Inflammatory macrophage treated with lipopolysaccharide for 4 hours (primary cell): ENCODE data around the gene SEC14L1.
A peak's percentile ranks its signal among the peaks of the same experiment; 100 is the strongest.
"Not testable (repeated sequence)": the region's sequence is repeated elsewhere in the genome, so short reads cannot be mapped to it uniquely, and the experiment has no call there.

ENCODE experiments used
- DNase-seq: peaks from one replicate; pipeline ENCODE4 v3.0.0-alpha.2; 2020

The SEC14L1 gene

DNA sequence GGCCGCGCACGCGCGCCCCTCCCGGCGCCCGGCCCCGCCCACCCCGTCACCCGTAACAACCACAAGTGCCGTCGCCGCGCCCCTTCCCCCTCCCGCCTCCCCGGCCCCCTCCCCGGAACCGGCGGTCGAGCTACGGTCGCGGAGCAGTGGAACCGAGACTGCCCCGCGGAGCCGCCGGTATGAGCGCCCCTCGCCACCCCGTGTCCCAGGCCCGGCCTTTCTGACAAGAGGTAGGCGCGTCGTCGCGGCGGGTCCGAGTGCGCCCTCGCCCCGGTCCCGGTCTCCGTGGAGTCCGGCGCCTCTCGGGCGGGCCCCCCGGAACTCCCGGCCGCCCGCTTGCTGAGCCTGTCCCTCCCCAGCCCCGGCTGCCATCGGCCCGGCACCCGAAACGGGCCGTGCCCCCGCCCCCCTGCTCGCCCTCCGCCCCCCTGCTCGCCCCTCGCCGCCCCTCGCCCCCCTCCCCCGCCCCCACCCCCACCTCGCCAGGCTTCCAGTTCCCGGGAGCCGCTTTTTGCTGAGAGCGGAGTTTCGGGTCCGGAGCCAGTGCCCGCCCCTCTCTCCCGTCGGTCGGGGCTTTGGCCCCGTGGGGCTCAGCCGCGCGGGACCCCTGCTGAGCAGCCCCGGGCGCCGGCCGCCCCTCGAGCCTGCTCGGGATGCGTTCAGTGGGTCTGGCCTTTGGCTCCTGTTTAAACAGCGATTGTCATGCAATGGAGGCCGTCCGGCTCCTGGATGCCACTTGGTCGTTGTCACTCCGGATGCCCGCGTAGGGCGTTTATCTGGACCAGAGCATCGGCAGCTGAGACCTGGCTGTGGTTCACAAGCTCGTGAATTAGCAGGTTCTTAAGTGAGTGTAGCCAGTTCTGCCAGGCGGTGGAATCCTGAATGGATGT, at the start of gene SEC14L1:
TSS of gene SEC14L1 (plus strand) at position 92 of the 890 bp plus-strand sequence. CDS start 2,628 bp downstream, outside the sequence.
- DNase-seq: peak; percentile 38

DNA sequence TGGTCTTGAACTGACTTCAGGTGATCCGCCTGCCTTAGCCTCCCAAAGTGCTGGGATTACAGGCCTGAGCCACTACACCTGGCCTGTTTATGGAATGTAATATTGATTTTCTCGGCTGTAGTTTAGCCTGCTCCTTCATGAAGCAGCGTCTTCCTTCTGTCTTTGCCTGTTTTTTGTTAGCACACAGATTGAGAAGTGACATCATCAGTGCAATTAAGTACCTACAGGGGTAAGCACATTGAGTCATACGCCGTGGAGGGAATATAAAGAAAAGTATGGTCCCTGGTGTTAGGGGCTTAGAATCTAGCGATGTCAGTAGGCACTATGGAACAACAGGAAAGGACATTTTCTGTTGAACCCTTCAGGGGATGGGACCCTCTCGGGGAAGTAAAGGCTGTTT, 48.7 kb upstream of the SEC14L1 start:
- DNase-seq: no peak

DNA sequence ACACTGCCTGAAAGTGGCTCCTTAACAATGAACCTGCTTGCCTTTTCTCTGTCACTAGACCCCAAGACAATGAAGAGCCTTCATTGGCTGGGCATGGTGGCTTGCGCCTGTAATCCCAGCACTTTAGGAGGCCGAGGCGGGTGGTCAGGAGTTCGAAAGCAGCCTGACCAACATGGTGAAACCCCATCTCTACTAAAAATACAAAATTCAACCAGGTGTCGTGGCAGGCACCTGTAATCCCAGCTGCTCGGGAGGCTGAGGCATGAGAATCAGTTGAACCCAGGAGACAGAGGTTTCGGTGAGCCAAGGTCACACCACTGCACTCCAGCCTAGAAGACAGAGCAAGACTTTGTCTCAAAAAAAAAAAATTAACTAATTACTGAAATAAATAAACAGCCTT, 45.3 kb upstream of the SEC14L1 start:
- no peak for DNase-seq

DNA sequence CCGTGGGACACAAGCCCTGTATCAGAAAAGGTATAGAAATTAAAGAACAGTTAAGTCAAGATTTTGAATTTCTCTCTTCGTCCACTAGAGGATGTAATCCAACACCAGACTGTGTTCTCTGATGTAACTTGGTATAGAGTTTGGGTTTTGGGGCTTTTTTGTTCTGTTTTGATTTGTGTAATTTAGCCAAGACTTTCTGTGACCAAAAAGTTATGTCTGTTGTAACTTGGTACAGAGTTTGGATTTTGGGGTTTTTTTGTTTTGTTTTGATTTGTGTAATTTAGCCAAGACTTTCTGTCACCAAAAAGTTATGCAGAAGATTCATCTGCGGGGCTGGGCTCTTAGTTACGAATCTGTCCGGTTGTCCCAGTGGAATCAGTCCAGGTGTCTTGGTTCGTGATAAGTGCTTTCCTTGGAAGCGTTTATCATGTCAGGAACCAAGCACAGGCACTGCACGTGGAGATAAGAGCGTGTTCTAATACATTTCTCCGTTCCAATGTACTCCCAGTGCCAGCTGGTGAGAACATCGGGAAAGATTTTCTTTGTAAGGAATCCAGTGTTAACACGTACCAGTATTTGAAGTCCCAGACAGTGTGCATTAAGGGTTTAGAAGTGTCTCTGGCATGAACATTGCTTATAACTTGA, 44.1 kb upstream of the SEC14L1 start:
- peak; percentile 66 for DNase-seq

DNA sequence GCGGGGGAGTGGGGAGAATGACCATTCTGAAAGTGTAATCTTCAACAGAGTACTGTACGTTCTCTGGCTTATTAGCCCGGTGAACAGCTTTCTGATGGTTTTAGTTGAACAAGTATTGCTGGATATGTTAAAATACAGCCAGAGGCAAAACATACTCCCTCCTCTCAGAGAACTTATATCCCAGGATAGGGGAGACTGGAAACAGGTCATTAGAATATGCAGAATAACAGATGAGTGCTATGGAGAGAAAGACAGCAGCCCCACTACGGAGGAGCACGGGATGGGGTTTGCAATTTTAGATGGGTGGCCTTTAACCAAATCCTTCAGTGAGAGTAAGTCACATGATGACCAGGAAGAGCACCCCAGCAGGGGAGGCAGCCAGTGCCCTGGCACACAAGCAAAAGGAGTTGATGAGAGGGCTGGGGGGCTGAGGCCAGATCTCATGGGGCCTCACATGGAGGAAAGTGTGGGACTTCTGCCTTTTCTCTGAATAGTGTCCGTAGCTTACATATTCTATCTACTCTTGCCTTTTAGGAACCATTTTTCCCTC, 43.1 kb upstream of the SEC14L1 start:
- no peak for DNase-seq

DNA sequence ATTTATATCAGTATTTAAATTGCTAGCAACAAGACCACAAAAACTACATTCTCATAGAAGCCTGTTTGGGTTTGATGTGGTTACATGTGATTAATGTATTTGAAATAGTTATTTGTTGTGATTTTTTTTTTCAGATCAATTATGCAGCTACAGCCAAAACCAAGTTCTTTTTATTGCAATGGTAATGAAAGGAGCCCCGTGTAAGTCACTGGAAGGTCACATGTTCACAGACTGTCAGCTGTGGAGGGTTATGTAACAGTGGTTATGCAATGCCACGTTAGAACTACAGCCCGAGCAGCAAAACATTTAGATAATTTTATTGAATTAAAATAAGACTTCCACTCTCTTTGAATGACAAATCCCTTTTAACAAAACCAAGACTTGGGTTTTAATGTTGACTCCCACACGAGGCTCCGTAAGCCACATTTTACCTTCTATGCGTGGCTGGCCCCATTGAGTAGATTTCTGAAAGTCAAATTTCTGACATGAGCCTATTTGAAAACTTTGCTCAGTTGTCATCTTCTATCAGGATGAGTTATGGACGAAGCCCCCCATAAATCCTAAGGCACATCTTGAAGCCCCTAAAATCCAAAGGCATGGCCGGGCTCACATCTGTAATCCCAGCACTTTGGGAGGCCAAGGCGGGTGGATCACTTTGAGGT, 41.8 kb upstream of the SEC14L1 start:
- DNase-seq: peak; percentile 93

DNA sequence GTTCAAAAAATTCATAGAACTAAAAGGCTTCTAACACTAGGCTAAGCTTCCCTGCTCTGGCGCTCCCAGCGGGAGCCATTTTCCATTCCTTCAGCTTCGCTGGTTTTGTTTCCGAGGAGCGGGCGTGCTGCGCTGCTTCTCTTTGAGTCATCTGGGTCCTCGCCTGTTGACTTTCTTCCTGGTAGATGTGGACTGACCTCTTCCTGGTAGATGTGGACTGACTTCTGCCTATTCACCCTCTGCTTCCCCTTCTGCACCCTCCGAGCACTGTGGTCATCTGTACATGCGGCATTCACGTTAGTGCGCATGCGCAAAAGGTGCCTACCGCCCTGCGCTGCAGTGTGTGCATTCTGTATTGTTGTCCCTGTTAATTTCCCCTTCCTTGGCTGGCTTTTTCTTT, 40.8 kb upstream of the SEC14L1 start:
- peak; percentile 98 for DNase-seq

DNA sequence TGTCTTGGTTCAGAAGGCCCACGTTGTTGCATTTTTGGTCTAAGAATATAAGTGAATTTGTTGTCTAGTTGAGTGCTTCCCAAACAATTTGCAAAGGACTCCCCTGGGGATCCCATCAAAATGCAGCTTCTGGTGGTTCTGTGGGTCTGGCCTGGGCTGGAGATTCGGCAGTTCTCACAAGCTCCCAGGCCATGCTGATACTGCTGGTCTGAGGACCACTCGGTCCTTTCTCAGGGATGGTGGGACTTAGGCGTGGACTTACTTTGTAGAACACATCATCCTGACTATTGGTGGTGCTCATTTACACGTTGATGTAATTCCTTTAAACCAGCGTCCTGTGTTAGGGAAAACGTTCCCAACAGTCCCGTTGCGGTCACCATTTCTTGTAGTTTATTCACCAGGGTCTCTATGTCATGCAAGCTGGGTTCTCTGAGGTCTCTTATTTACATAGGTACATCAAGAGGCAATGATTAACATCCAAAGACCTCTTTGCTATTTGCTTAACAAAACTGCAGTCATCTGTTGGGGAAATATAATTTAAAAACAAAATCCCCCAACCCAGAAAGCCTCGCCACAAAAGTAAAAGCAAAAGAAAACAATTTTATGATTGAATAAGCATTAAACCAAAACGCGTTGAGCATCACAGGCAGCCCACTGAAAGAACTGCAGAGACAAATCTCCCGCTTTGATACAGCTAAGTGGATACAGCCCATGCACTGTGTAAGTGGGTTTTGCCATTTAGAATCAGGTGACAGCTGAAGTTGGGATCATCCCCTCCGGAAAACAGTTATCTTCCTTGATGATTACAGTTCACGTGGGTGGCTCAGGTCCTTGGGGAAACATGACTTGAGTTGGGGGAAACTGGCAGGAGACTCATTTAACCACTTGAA, 39.0 kb upstream of the SEC14L1 start:
- no peak for DNase-seq

DNA sequence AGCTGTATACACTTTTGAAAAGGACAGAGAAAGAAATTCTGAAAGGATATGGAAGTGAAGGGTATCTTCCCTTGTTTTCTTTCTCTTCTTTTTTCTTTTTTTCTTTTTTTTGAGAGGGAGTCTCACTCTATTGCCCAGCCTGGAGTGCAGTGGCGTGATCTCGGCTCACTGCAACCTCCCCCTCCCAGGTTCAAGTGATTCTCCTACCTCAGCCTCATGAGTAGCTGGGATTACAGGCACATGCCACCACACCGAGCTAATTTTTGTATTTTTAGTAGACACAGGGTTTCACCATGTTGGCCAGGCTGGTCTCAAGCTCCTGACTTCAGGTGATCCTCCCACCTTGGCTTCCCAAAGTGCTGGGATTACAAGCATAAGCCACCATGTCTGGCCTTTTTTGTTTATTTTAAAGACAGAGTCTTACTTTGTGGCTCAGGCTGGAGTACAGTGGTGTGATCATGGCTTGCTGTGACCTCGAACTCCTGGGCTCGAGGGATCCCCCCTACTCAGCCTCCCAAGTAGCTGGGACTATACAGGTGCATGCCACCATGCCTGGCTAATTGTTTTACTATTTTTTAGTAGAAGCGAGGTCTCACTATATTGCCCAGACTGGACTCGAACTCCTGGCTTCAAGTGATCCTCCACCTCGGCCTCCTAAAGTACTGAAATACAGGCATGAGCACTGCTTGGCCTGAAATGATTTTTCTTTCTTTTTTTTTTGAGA, 38.2 kb upstream of the SEC14L1 start:
- DNase-seq: not testable (repeated sequence)

DNA sequence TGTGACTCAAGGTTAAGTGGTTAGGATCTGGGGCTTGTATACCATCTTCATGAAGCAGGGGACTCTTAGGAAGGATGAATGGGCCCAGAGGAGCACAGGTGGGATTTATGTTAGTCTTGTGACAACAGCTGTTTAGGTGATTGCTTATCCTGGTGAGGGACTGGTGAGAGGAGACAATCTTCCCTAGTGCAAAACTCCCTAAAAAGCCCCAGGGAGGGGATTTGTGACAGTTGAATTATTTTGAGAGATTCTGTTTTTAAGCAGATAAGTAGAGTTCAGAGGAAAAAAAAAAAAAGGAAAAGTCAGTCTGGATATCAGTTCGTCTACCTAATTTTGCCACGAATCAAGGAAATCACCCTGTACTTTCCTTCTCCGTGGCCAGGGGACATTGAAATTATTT, 35.1 kb upstream of the SEC14L1 start:
- DNase-seq: no peak

DNA sequence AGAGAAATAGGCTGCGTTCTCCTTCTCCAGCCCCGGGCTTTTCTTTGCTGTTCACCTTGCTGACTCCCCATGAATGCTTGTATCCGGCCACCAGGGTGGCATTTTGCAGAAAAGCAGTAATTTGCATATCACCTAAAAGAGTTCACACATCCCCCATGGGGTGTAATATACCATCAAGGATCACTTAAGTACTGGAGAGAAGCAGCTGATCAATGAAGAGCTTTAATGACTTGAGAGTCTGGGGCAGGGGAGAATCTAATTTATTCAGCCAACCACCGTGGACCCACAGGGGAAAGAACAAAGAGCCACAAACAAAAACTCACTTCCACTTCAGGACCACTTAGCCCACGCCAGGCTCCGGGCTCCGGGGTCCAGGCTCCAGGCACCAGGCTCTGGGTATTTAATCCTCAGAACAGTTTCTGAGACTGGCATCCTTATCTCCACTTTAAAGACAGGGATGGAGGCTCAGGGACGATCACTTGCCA, 33.9 kb upstream of the SEC14L1 start:
- no peak for DNase-seq

DNA sequence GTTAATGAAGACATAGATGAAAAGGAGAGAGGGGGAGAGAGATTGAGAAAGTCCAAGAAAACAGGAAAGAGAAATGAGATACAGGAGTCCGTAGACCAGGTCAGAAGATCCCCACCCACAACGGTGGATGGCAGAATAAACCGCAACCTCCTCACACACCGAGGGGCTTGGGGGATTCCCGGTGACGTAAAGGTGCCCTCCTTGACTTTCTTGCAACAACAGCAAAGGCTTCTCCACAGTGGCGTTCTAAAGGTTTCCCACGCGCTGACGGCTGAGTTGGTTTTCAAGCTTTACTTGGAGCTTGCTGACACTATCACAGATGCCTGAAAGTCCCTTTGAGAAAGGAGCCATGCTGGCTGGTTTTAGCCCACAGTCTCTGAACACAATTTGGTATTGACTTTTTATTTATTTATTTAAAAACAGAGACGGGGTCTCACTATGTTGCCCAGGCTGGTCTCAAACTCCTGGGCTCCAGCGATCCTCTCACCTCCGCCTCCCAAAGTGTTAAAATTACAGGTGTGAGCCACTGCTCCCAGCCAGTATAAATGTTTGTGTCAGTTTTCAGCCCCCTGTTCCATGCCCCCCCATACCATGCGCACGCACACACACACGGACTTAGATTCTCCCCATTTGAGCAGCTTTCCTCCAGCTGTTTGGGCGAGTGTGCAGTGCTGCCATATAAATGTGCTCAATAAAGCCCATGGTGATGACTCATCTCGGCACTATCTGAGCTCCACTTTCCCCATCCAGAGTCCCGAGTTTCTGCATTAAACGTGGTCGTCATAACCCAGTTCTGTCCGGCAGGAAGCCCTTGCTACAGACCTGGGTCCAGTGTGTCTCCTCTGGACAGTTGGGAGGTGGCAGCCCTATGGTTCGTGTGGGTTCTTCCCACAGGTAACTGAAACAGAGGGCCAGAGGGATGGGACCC, 33.0 kb upstream of the SEC14L1 start:
- no peak for DNase-seq

DNA sequence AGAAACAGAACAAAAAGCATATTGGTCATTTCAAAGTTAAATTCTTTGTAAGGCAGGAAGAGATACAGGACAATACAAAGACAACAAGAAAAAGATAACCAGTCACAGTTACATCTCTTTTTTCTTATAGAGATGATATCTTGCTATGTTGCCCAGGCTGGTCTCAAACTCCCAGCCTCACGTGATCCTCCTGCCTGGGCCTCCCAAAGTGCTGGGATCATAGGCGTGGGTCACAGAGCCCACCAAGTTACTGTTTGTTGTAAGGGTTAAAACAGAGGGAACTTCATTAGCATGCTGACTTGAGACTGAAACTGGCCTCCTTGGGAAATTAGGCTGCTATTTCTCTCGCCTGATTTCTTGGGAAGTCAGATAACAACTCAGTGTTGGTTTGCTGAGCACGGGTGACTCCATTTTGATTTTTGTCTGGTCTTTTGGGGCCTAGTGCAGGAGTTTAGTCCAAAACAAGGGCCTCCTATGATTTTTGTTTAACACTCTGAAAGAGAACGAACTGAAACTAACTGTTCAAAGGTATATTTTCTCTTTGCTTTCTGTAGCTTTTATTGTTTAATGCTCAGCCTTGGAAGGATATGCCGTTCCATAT, 31.5 kb upstream of the SEC14L1 start:
- no peak for DNase-seq

DNA sequence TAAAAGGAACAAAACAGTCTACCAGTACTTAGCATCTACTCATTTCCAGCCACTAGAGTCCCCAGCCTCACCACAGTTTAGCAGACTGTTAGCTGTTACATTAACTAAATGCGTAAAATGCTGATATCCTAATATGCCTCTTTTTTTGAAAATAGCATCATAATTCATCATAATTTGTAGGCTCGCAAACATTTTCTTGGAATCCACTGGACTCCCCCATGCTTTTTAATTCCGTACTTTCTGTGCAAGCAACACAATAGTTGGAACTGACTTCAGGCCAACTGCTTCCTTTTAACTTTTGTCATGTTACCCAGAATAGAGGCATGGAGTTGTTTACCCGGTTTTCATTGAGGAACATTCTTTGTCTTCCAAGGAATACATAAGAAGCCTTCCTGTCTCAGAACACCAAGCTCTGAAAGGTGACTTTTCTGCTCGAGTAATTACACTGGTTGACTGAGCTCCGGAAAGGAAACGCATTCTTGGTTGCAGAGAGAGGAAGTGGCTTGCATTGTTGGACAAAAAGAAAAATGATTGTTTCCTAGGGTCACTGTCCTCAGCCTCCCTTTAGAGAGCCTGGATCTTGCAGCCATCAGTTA, 30.9 kb upstream of the SEC14L1 start:
- DNase-seq: peak; percentile 36

DNA sequence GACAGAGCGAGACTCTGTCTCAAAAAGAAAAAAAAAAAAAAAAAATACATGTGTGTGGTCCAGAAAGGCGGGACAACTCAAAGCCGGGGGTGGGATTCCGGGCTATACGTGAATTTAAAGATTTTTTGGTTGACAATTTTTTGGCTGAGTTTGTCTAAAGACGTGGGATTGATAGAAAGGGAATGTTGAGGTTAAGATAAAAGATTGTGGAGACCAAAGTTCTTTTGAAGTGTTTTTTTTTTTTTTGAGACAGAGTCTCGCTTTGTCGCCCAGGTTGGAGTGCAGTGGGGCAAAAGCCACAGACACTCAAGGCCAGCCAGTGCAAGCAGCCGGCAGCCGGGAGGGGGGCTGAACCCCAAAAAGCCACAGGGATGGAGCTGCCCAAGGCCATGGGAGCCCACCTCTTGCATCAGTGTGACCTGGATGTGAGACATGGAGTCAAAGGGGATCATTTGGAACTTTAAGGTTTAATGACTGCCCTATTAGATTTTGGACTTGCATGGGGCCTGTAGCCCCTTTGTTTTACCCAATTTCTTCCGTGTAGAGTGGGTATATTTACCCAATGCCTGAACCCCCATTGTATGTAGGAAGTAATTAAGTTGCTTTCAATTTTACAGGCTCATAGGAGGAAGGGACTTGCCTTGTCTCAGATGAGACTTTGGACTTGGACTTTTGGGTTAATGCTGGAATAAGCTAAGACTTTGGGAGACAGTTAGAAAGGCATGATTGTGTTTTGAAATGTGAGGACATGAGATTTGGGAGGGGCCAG, 29.4 kb upstream of the SEC14L1 start:
- not testable (repeated sequence) for DNase-seq

DNA sequence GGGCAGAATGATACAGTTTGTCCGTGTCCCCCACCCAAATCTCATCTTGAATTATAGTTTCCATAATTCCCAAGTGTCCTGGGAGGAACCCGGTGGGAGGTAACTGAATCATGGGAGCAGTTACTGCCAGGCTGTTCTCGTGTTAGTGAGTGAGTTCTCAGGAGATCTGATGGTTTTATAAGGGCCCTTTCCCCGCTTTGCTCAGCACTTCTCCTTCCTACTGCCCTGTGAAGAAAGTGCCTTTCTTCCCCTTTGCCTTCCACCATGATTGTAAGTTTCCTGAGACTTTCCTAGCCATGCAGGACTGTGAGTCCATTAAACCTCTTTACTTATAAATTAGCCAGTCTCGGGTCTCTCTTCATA, 28.9 kb upstream of the SEC14L1 start:
- peak; percentile 79 for DNase-seq

DNA sequence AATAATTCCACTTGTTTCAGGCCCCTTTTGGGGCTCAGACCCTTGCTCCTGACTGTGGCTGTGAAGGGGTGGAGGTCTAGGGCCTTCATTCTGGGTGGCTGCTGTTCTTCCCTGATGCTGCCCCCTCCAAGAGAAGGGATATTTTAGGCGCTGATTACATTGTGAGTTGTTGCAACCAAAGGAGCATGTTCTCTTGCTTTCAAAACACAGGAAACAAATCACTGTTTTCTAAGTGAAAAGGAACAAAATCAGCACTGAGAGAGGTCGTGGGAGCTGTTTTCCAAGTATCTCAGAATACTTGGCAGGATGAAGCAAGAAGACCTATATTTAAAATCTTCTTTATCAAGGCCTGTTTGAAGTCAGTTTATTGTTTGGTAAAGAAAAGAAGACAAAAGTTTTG, 25.3 kb upstream of the SEC14L1 start:
- peak; percentile 69 for DNase-seq

DNA sequence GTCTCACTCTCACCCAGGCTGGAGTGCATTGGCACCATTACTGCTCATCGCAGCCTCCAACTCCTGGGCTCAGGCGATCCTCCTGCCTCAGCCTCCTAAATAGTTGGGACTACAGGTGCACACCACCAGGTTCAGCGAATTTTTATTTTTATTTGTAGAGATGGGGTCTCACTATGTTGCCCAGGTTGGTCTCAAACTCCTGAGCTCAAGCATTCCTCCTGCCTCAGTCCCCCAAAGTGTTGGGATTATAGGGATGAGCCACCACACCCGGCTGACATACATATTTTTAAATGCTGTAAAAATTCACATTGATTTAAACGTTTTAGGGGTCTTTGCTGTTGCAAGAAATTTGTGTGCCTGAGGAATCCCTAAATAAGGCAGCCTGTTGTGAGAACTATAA, 24.8 kb upstream of the SEC14L1 start:
- no peak for DNase-seq

DNA sequence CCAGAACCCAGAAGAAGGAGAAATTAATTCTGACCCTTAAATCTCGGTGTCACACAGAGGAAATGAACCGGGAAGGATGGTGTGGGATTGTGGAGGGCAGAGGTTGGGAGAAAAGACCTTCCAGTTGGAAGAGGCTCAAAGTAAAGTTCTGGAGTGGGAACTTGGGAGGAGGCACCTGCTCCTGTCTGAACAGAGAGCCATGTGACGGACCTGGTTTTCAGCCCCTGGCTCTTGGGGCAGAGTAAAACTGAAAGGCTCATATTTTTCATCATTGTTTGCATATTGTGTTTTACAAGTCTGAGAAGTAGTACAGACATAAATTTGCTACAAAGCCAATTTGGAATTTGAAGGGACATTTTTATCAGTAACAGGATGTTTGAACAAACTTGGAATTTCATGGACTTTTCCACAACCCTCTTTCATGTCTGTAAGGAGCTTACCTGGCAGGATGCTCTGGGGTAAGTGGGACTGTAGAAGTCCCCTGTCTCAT, 24.4 kb upstream of the SEC14L1 start:
- no peak for DNase-seq
